SK-N-DZ (cell line): ENCODE results near the gene PFDN1.

Experiments used
- DNase-seq: peaks from one replicate; pipeline ENCODE4 v3.0.0-alpha.2; 2015; ENCODE audit warnings: low spot score

The PFDN1 gene

DNA sequence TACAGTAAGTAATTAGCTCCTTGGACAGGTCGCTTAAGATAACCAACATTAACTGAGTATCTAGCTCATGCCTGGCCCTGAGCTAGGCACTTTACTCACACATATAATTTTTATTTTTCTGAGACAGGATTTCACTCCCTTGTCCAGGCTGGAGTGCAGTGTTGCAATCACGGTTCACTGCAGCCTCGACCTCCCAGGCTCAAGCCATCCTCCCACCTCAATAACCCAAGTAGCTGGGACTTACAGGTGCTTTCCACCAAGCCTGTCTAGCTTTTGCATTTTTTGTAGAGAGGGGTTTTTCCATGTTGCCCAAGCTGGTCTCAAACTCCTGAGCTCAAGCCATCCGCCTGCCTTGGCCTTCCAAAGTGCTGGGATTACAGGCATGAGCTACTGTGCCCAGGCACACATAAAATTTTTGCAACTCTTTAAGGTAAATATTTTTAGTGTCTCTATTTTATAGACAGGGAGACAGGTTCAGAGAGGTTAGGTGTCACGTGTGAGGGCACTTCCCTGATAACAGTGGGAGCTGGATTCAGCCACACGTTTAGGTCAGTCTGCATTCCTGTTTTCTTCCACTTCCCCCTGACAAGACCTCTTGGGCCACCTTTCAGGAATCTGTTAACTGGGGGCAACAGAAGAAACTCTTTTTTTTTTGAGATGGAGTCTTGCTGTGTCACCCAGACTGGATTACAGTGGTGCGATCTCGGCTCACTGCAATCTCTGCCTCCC is 25.3 kb upstream of the PFDN1 start:
- DNase-seq, result no peak

DNA sequence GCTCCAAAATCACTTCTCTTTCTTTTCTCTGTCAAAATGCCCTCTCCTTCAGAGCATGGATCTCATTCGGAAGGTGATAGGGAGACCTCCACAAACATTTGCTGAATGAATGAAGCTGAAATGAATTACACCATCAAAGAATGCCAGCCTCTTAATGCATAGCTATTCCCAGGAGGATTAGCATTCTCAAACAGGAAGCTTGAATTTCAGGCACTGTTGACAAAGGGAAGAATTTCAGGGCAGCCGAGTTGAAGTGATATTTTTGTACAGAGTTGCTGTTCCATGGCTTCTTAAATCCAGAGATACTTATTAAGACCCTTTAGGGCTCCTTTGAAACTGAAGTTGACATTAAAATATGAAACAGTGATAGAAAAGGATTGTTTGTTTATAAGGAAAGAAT is 24.7 kb upstream of the PFDN1 start:
- DNase-seq, result no peak

DNA sequence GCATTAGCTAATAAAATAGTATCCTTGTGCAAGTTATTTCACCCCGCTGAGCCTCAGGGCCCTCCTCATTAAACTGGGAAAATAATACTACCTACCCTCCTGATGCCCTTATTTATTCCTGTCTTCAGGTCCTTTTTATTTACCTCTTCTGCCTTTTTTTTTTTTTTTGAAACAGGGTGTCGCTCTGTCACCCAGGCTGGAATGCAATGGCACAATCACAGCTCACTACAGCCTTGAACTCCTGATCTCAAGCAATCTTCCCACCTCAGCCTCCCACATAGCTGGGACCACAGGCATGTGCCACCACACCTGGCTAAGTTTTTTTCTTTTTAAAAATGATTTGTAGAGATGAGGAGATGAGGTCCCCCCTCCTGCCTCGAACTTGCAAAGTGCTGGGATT is 22.6 kb upstream of the PFDN1 start:
- no peak for DNase-seq

DNA sequence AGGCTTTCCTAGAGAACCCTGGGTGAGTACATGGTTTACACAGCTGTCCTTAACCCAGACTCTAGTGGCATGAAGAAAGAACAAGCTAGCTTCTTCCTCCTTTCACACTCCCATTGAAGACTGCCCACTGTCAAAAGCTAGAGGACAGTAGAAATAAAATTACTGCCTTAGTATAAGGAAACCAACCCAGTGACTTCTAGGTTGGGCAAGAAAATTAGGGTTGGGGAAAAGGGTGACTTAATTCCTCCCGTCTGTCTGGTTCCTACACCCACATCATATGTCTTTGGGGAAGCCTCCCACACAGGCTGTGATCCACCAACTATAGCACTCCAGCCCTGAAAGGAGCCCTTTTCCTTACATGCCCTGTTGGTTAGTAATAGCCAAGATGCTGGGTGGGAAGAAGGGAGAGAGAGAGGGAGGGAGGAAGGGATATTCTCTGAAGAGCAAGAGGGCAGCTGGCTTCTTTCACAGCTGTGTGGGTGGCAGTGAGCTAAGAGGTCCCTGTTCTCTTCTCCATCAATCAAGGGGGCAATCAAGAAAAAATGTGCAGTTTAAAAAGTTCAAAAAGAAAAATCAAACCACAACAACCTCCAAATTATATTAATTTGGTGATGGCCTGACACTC is 21.8 kb upstream of the PFDN1 start:
- no peak for DNase-seq

DNA sequence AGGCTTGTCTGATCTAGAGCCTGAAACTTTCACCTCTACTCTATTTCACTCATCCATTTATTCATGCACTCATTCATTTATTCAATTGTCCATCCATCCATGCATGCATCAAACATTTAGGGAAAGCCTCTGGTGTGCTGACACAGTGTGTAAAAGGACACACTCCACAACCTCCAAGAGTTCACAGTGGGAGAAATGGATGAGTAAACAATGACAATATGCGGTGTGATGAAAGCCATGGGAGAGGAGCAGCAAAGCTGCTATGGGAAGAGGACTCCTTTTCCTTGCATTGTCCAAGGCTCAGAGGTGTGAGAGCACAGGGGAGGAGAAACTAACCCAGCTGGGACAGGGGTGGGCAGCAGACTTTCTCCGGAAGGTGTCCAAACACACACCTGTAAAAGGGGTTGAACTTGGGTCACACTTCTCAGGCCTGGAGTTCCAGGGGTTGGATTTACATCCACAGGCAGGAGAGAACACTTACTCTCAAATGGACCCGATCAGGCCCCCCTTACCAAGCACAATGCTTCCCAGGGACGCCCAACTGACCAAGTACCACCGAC is 21.2 kb upstream of the PFDN1 start:
- DNase-seq, result no peak

DNA sequence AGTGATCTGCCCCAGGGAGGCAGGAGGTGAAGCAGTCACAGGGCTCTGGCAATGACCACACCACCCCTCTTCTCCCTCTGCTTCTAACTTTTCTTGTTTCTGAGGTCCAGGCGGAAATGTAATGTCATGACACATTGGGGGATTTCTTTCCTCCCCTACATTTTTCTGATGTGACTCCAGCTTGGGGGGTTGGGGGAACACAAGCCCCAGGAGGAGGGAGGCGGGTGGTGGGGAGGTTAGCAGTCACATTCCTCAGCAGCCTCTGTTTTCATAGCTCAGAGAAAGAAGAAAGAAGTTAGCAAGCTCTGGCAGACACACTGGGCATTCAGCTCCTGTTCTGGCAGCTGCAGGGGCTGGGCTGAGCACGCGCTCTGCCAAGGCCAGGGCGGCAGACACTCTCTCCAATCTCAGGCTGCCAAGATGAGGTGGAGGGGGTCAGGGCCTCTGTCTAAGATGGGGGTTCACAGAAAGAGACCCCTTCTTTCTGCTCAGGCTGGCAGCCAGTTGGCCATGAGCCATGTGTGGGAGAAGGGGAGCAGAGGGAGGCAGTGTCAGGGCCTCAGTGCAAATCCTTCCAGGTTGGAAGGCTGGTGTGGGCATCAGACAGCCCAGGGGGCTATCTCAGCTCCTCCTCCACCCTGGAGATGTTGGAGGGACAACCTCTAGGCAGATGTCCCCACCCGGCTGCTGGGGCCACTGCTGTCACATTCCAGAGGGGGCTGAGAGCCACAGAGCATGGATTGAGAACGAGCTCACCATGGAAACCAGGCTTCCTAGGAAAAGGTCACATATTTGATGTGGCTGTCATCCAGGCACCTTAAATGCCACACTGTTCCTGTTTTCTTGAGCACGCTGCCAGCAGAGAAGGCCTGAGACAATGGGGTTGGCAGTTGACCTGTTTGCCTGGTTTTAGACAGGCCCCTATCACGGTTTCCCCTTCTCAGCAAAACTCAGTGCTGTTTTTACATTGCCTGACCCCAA is 20.1 kb upstream of the PFDN1 start:
- no peak for DNase-seq

DNA sequence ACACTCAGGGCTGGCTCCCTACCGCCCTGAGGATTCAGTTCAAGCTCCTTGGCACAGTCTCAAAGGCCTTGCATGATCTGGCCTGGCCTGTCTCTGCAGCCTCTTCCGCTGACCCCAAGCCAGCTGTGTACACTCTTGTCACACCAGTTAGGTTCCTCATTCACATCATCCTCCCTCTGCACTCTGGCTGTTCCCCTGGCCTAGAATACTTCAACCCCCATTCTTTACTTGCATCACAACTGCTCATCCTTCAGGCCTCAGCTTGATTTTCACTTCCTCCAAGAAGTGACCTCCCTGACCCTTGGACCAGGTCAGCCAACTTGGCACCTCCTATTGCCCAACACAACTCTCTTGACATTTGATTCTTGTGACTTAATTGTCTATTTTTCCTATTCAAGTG is 18.9 kb upstream of the PFDN1 start:
- no peak for DNase-seq

DNA sequence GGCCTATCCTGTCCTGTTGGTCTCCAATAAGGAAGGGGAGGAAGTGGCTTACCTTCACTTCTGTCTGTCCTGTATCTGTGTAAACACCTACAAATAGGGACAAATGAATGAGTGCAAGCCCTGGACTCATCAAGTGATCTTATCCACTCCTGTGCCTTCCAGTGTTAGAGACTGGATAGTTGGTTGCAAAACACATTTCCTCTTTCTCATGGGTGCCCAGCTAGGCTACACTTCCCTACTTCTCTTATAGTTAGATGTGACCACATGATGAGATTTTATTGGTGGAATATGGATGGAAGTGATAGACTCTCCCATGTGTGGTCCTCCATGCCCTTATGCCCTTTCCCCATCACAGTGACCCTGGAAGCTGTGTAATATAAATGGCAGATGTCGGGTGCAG is 16.9 kb upstream of the PFDN1 start:
- DNase-seq, result no peak

DNA sequence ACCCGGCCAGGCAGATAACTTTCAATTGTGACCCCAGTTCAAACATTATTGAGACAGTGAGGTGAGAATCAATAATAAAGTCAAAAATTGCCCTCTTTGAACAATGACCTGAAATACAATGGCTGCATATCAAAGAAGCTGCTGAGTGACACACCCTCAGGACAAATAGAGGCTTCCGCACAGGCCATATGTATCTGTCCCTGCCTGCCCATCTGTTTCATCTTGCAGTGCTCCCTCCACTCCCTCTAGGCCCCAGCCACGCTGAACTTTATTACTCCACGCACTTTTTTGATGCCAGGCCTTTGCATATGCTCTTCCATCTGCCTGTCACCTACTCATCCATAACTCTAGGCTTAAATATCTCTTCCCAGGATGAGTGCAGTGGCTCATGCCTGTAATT is 15.9 kb upstream of the PFDN1 start:
- DNase-seq, result no peak

DNA sequence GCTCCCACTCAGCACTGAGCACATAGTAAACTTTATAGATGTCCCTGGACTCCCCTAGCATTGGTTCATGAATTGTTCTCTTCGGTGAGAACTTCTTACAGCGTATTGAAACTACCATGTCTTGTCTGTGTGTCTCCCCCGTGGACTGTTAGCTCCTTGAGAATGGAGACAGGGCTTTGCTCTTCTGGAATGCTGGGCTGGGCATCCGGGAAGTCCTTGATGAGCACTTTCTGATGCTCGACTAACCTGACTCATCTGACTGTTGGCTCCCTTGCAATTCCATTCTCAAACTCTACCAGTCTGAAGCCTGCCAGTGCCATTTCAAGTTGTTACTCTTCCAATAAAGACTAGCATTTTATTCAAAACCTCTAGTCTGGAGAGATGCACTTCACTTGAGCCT is 15.0 kb upstream of the PFDN1 start:
- DNase-seq, result no peak

DNA sequence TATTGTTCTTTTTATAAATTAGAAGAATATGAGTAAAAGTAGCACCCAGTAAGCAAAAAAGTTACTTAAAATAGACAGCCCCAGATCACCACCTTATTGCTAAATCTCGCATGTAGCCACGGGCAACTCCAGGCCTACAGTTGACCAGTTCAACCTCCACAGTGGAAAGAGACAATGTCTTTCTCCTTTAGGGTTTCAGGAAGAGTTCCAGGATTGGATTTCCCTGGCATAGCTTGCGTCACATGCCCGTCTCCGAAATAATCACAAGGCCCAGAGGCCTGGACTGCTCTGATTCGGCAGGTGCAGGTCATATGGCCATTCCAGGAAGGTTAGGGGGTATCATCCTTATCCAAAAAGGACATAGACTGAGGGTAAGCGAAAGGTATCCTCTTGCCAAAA is 9.9 kb upstream of the PFDN1 start:
- no peak for DNase-seq

DNA sequence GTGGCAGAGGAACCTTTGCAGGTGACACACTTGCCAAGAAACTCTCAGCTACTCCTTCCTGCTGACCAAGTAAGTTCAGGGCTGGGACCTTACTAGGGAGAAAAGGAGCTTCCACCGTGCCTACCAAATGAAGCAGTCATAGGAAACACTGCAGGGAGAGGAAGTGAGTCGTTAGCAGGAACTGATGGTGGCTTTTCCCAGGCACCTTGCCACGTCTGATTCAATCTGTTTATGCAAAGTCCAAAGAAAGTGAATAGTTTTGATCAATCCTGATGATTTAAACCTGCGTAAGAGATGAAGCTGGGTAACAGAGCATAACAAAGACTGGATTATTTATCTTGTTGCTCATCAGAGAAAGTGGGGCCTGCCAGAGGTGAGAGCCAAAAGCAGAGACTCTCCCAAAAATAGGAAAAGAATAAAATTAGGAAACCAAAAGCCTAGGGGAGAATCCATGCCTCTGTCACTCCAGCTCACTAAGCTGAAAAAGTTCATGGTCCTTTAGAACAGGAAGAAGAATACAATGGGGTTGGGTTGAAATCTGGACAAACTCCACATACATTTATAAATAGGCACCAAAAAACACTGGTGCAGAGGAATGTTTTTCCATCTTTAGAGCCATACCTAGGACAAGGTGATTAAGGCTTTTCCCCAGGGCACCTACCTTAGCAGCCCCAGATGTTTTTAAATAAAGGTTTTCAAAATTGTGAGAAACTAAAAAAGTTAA is 9.3 kb upstream of the PFDN1 start:
- DNase-seq, result no peak

DNA sequence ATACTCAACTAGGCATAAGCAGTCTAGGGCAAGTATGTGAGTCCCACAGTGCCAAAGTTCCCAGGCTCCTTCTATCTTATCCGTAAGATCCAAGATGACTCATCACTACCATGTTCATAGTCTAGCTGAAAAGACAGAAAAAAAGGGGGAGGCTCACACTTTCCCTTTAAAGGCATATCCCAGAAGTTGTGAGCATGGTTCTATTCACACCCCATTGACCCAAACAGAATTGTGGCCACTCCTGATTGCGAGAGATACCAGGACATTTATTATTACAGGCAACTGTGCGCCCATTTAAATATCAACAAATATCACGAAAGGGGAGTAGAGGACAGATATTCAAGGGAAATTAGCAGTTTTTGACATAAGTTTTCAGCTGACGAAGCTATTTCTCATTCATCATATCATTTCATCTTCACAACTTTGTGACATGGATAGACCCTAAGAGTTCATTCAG is 8.1 kb upstream of the PFDN1 start:
- no peak for DNase-seq

DNA sequence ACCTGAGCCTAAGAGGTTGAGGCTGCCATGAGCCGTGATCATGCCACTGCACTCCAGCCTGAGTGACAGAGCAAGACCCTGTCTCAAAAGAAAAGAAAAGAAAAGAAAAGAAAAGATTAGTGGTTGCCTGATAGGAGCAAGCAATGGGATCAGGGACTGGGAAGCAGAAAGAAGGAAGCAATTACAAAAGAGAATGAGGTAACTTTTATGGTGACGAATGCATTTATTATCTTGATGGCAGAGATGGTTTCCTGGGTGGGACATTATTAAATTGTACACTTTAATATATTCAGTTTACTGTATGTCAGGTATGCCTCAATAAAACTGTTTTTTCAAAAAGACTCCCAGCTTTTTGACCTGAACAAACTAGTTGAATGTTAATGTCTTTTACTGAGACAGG is 7.5 kb upstream of the PFDN1 start:
- DNase-seq, result no peak

DNA sequence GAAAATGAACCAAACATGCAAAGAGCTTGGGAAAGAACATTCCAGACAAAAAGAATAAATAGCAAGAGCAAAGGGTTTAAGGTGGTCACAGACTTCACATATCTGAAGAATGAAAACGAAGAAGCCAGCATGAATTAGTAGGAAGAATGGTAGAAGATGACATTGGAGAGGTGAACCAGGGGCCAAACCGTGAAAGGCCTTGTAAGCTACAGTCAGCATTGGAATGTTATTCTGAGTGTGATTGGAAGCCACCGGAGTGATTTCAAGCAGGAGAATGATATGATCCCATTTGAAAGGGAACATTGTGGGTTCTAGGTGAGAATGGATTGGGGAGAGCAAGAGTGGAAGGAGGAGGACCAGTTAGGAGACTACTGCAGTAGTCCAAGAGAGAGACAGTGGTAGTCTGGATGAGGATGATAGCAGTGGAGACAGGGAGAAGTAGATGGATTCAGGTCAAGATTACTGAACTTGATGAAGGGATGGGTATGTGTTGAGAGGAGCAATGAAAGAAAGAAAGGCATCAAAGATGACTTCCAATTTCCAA is 6.9 kb upstream of the PFDN1 start:
- DNase-seq, result no peak

DNA sequence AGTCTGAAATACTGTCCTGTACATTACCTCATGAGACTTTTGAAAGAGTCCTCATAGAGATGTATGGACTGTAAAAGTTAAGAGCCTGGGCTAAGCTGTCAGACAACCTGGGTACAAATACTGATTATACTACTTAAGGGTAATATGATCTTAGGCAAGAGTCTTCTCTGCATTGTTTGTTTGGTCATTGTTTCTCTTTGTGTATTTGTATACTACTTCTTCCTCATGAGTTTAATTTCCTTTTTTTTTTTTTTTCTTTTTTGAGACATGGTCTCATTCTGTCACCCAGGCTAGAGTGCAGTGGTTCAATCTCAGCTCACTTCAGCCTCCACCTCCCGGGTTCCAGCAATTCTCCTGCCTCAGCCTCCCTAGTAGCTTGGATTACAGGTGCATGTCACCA is 2.6 kb upstream of the PFDN1 start:
- no peak for DNase-seq

DNA sequence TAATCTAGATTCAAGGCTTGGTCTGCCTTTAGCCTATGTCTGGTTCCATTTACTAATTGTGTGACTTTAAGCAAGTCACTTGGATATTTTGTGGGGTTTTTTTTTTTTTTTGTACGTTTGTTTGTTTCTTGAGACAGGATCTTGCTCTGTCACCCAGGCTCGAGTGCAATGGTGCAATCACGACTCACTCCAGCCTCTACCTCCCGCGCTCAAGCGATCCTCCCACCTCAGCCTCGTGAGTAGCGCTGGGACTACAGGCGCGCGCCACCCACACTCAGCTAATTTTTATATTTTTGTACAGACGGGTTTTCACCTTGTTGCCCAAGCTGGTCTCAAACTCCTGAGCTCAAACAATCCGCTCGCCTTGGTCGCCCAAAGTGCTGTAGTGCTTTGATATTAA is 1.1 kb upstream of the PFDN1 start:
- no peak for DNase-seq

DNA sequence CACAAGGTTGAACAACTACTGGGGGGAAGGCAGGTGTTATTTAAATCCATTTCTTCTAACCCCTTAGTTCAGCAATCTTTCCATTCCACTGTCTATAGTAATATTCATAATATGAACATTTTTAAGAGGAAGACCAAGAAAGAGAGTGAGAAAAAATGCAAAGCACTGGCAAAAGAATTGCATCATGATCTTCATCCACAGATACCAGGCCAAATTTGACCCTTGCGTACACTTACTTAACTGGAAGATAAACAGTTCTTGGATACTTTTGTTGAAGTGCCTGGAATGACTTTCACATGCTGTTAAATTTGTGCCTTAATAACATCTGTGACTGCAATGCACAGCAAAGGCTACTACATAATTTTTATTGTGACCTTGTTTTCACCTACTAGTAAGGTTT is 1.8 kb downstream of the PFDN1 start:
- no peak for DNase-seq

DNA sequence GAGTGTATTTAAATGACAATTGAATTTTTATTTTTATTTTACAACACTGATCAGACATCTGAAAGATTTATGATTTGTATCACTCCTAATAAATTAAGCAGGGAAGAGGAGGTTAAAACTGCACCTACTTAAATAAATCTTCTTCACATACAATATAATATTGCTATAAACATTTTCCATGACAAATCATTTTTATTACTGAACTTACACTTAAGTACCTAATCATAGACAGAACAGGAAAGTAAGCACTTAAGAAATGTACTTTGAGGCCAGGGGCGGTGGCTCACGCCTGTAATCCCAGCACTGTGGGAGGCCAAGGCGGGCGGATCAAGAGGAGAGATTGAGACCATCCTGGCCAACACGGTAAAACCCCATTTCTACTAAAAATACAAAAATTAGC is 3.8 kb downstream of the PFDN1 start:
- no peak for DNase-seq

DNA sequence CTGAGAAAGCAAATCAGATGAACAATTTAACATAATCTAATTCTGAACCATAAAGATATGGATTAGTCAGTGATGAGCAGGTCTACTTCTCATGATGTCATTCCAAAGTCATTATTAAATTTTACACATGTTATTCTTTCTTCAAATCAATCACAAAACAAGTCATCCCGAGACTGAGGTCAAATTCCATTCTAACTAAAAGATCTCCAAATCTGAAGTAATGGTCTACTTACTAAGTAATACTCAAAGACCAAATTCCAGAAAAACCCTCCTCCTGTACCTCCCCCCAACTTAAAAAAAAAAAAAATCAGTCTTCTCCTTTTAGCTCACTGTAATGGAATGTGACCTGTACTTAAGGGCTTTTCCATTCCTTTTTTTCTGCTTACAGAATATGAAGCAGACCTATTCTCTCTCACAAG is 4.7 kb downstream of the PFDN1 start:
- no peak for DNase-seq

DNA sequence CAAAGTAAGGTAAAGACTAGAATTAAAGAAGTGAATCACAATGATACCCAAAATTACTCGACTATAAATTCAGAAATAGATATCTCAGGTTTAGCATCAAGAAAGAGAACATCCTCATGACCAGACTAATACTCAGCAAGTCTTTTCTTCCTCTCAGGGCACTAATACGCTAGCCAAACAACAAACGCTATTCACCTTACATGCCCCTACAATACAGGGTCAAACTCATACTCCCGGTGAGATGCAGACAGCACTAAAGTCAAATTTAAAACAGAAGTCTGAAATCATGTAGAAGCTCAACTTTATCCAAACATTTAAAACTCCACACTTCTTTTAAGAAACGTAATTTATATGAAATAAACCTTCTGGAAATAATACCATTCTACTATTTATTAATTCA is 5.6 kb downstream of the PFDN1 start:
- no peak for DNase-seq
